Prostate gland (tissue), 2 donors: ENCODE measurements around the gene UGDH. TPM values are rescaled to one million over a fixed set of nuclear protein-coding genes. Genes with fewer than 3 reads are reported as not detected.
"Not testable (repeated sequence)": the region's sequence is repeated elsewhere in the genome, so short reads cannot be mapped to it uniquely, and the experiment has no call there.

Experiments used
- DNase-seq: peaks from one replicate; pipeline ENCODE4 v3.0.0-alpha.2; 2019; ENCODE audit warnings: low spot score
- H3K27ac ChIP-seq, 2 donors: fragments of 200-600 bp; sonication (generic); 2 replicates each; pipeline ENCODE4 v1.5.1; 2017 to 2019
- H3K27me3 ChIP-seq: fragments of 200-600 bp; sonication (generic); replicated peaks from 2 replicates; pipeline ENCODE4 v1.5.1; 2019; ENCODE audit not compliant: insufficient read depth
- H3K36me3 ChIP-seq, 2 donors: fragments of 200-600 bp; sonication (generic); 1 replicate in 1 of 2; 2 replicates in 1 of 2; pipeline versions ENCODE4 v1.5.1 to v1.8.1; 2017 to 2019
- H3K4me1 ChIP-seq: fragments of 200-600 bp; sonication (generic); replicated peaks from 2 replicates; pipeline ENCODE4 v1.5.1; 2019
- H3K4me3 ChIP-seq, 2 donors: fragments of 200-600 bp; sonication (generic); 2 replicates each; pipeline ENCODE4 v1.5.1; 2017 to 2019
- H3K9me3 ChIP-seq: fragments of 200-600 bp; sonication (generic); 2 replicates; pipeline ENCODE4 v1.5.1; 2017
- POLR2A ChIP-seq: fragments of 450-650 bp; IDR thresholded peaks from one replicate; pipeline ENCODE4 v1.6.1; 2016; ENCODE audit warnings: antibody characterized with exemption, mild to moderate bottlenecking
- POLR2AphosphoS5 ChIP-seq: sonication (generic); formaldehyde crosslinking; IDR thresholded peaks from one replicate; pipeline ENCODE4 v1.6.1; 2017; ENCODE audit warnings: antibody characterized with exemption
- WGBS: methylation state at CpG from one replicate; pipeline ENCODE4 v1.1.5; 2018; 5-methylcytosine and 5-hydroxymethylcytosine counted together
- intact Hi-C: fragments of 100-400 bp; cut with DNase I; formaldehyde crosslinking; loops from one replicate; pipeline ENCODE4 v1.14.2; 2022
- total RNA-seq, 2 donors: library from RNA; depleted of rRNA; stranded (reverse); fragments of >200 nt; gene quantifications; one replicate each; pipeline ENCODE4 v1.1.0, GENCODE V29; 2016
- TF ChIP-seq, protein P1 (sequence below), 4 experiments: fragments of 200-600 bp in 2 of 4; fragments of 450-650 bp in 2 of 4; sonication (generic) in 2 of 4; IDR thresholded peaks; 1 replicate in 3 of 4; 2 replicates in 1 of 4; pipeline ENCODE4 v1.5.1; 2016 to 2019; ENCODE audit warnings: antibody characterized with exemption in 4 of 4, mild to moderate bottlenecking in 2 of 4, moderate library complexity in 2 of 4

Gene UGDH
- total RNA-seq, 2 donors from 2014 or later = 59.0 to 147 TPM

- 98% methylated on average over 2 of the region's 2 CpGs for WGBS
- Histone ChIP-seq H3K4me1 (no peaks in the 10 kb centered on the region), H3K9me3 (no peaks in the 10 kb centered on the region), H3K36me3 (peaks cover 11 to 12% of the 10 kb centered on the region in 2 donors), H3K27ac (no peak overlapping the region), H3K4me3 (no peak overlapping the region), H3K27me3 (no peaks in the 10 kb centered on the region)
- no peak for TF ChIP-seq POLR2AphosphoS5
- TF ChIP-seq, protein P1, sequence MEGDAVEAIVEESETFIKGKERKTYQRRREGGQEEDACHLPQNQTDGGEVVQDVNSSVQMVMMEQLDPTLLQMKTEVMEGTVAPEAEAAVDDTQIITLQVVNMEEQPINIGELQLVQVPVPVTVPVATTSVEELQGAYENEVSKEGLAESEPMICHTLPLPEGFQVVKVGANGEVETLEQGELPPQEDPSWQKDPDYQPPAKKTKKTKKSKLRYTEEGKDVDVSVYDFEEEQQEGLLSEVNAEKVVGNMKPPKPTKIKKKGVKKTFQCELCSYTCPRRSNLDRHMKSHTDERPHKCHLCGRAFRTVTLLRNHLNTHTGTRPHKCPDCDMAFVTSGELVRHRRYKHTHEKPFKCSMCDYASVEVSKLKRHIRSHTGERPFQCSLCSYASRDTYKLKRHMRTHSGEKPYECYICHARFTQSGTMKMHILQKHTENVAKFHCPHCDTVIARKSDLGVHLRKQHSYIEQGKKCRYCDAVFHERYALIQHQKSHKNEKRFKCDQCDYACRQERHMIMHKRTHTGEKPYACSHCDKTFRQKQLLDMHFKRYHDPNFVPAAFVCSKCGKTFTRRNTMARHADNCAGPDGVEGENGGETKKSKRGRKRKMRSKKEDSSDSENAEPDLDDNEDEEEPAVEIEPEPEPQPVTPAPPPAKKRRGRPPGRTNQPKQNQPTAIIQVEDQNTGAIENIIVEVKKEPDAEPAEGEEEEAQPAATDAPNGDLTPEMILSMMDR (IDR thresholded peaks at IDR 0.05) = no peak
- no peak for DNase-seq
- intact Hi-C loops = no loop called here
Measured at GRCh38 chr4:39504538-39504937, 22.7 kb downstream of the UGDH start.

DNA sequence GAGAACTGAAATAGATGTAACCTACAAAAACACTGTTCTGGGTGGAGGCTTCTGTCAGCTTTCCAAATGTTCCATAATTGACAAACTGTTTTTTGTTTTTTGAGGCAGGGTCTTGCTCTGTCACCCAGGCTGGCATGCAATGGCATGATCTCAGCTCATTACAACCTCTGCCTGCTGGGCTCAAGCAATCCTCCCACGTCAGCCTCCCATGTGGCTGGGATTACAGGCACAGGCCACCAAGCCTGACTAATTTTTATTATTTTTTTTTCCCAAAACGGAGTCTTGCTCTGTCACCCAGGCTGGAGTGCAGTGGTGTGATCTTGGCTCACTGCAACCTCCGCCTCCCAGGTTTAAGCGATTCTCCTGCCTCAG is 24.6 kb downstream of the UGDH start:
- H3K4me1 ChIP-seq, H3K9me3 ChIP-seq, H3K27ac ChIP-seq, H3K4me3 ChIP-seq, H3K36me3 ChIP-seq, intact Hi-C loops, H3K27me3 ChIP-seq, DNase-seq: not testable (repeated sequence)
- WGBS = 94% methylated on average over 4 of the region's 4 CpGs

- Histone ChIP-seq H3K9me3 (no peaks in the 10 kb centered on the region), H3K4me3 (no peak overlapping the region), H3K4me1 (no peaks in the 10 kb centered on the region), H3K36me3 (peaks cover 6 to 7% of the 10 kb centered on the region in 2 donors), H3K27ac (no peak overlapping the region), H3K27me3 (no peaks in the 10 kb centered on the region)
- intact Hi-C loops = no loop called here
- no peak for DNase-seq
- no peak for TF ChIP-seq POLR2A
- TF ChIP-seq, protein P1 (IDR thresholded peaks at IDR 0.05) = no peak
- no peak for TF ChIP-seq POLR2AphosphoS5
Measured at GRCh38 chr4:39502019-39502663, 25.1 kb downstream of the UGDH start.

DNA sequence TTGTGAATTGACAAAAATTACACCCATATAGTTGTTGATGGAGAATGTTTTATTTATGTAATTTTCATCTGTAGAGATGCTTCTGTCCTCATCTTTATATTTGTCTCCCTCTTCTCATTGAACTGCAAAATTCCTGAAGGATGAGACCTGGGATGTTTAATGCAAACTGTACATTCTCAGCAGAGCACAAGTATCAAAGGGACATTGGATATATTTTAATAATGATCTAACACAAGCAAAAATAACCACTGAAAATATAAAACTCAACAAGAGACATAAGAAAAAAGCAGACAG is 28.6 kb downstream of the UGDH start:
- Histone ChIP-seq H3K4me1 (no peaks in the 10 kb centered on the region), H3K27ac (no peak overlapping the region), H3K9me3 (no peaks in the 10 kb centered on the region), H3K36me3 (peaks cover 0 to 3% of the 10 kb centered on the region in 2 donors), H3K4me3 (no peak overlapping the region), H3K27me3 (no peaks in the 10 kb centered on the region)
- intact Hi-C loops = no loop called here
- TF ChIP-seq POLR2A (no peak), POLR2AphosphoS5 (no peak)
- TF ChIP-seq, protein P1 (IDR thresholded peaks at IDR 0.05) = no peak
- DNase-seq = no peak

- Histone ChIP-seq H3K27ac (no peak overlapping the region), H3K4me3 (no peak overlapping the region), H3K36me3 (no peaks in the 10 kb centered on the region), H3K27me3 (no peaks in the 10 kb centered on the region), H3K9me3 (no peaks in the 10 kb centered on the region), H3K4me1 (no peaks in the 10 kb centered on the region)
- 68% methylated on average over 1 of the region's 1 CpG for WGBS
- intact Hi-C loops = no loop called here
- no peak for DNase-seq
- TF ChIP-seq POLR2AphosphoS5 = no peak
- no peak for TF ChIP-seq POLR2A
Measured at GRCh38 chr4:39497909-39498726, 29.1 kb downstream of the UGDH start.
